A673 (cell line): ENCODE data around the gene MAST4. TPM values are rescaled to one million over a fixed set of nuclear protein-coding genes. Genes with fewer than 3 reads are reported as not detected.
A peak's percentile ranks its signal among the peaks of the same experiment; 100 is the strongest.

Experiments
- BruUV-seq: library from RNA; stranded (reverse); fragments of 400-500 nt; replicated peaks from 2 replicates; lab custom pipeline; 2021; lab: Mats Ljungman, UMichigan
- CTCF ChIA-PET: fragments of 300-600 bp; sonication (Branson Sonifier 250); formaldehyde crosslinking; loops from one replicate; lab custom pipeline; 2022; ENCODE audit warnings: antibody characterized with exemption; lab: Charles Lee
- POLR2A ChIA-PET: fragments of 300-600 bp; sonication (Branson Sonifier 250); formaldehyde crosslinking; loops from one replicate; lab custom pipeline; 2022; ENCODE audit warnings: antibody characterized with exemption; ENCODE audit not compliant: low non-redundant PET; lab: Charles Lee
- DNase-seq: peaks from one replicate; pipeline ENCODE4 v3.0.0-alpha.2; 2015; ENCODE audit warnings: low spot score
- H3K27ac ChIP-seq: fragments of 200-600 bp; sonication (generic); 2 replicates; pipeline ENCODE4 v1.5.1; 2016; ENCODE audit warnings: mixed run types, low read depth, mild to moderate bottlenecking, mixed read lengths, antibody characterized with exemption, low read length; ENCODE audit not compliant: poor library complexity, severe bottlenecking
- H3K27me3 ChIP-seq: fragments of 200-600 bp; sonication (generic); replicated peaks from 2 replicates; pipeline ENCODE4 v1.6.1; 2017; ENCODE audit warnings: mixed run types, low read depth, mild to moderate bottlenecking, mixed read lengths, antibody characterized with exemption, low read length; ENCODE audit not compliant: insufficient read depth, poor library complexity
- H3K36me3 ChIP-seq: fragments of 200-600 bp; sonication (generic); 2 replicates; pipeline ENCODE4 v1.6.1; 2016; ENCODE audit warnings: mixed run types, mild to moderate bottlenecking, mixed read lengths, antibody characterized with exemption, low read length; ENCODE audit not compliant: insufficient read depth, poor library complexity, severe bottlenecking
- H3K4me1 ChIP-seq: fragments of 200-600 bp; sonication (generic); 2 replicates; pipeline ENCODE4 v1.6.1; 2017; ENCODE audit warnings: mixed run types, mild to moderate bottlenecking, mixed read lengths, antibody characterized with exemption, low read length; ENCODE audit not compliant: insufficient read depth, poor library complexity, severe bottlenecking
- H3K4me3 ChIP-seq: fragments of 200-600 bp; sonication (generic); 2 replicates; pipeline ENCODE4 v1.5.1; 2016; ENCODE audit warnings: low read depth, mixed run types, mild to moderate bottlenecking, mixed read lengths, low read length; ENCODE audit not compliant: poor library complexity, severe bottlenecking
- H3K9me3 ChIP-seq: fragments of 200-600 bp; sonication (generic); 2 replicates; pipeline ENCODE4 v1.6.1; 2016; ENCODE audit warnings: mixed run types, low read depth, mild to moderate bottlenecking, mixed read lengths, antibody characterized with exemption, low read length; ENCODE audit not compliant: poor library complexity, severe bottlenecking
- CTCF ChIP-seq: fragments of 300-800, 200-600 bp; sonication (generic); conservative IDR thresholded peaks from 2 replicates; pipeline ENCODE4 v1.5.1; 2017; ENCODE audit warnings: low read depth, mild to moderate bottlenecking, antibody characterized with exemption, low read length, moderate library complexity, mixed read lengths
- EZH2 ChIP-seq: fragments of 200-600 bp; sonication (generic); IDR thresholded peaks from 2 replicates; pipeline ENCODE4 v1.6.1; 2017; ENCODE audit warnings: borderline replicate concordance, low read depth, mild to moderate bottlenecking, mixed read lengths, antibody characterized with exemption, low read length; ENCODE audit not compliant: poor library complexity, severe bottlenecking
- intact Hi-C: fragments of 100-400 bp; cut with micrococcal nuclease; formaldehyde crosslinking; loops from one replicate; pipeline ENCODE4 v1.10.0; 2022; ENCODE audit not compliant: unreplicated experiment
- total RNA-seq: library from RNA; stranded (reverse); gene quantifications from 2 replicates; pipeline ENCODE4 v1.2.3, GENCODE V29; 2021

MAST4 gene
- total RNA-seq, 1 experiment from 2014 or later: 4.5 TPM

DNA sequence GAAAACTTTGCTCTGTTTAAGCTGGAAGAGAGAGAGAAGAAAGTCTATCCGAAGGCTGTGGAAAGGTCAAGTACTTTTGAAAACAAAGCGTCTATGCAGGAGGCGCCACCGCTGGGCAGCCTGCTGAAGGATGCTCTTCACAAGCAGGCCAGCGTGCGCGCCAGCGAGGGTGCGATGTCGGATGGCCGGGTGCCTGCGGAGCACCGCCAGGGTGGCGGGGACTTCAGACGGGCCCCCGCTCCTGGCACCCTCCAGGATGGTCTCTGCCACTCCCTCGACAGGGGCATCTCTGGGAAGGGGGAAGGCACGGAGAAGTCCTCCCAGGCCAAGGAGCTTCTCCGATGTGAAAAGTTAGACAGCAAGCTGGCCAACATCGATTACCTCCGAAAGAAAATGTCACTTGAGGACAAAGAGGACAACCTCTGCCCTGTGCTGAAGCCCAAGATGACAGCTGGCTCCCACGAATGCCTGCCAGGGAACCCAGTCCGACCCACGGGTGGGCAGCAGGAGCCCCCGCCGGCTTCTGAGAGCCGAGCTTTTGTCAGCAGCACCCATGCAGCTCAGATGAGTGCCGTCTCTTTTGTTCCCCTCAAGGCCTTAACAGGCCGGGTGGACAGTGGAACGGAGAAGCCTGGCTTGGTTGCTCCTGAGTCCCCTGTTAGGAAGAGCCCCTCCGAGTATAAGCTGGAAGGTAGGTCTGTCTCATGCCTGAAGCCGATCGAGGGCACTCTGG is 567.8 kb downstream of the MAST4 start:
- no peak overlapping the region for H3K4me3 ChIP-seq
- POLR2A ChIA-PET: no interaction called here
- no peak for DNase-seq
- H3K36me3 ChIP-seq: no peaks in the 10 kb centered on the region
- H3K27me3 ChIP-seq: no peaks in the 10 kb centered on the region
- no TSS peak for BruUV-seq
- TF ChIP-seq CTCF (no peak), EZH2 (no peak)
- peaks cover 17% of the 10 kb centered on the region for H3K4me1 ChIP-seq
- no peaks in the 10 kb centered on the region for H3K9me3 ChIP-seq
- intact Hi-C loops: no loop called here
- CTCF ChIA-PET: interaction anchor here (0.6 kb wide), 1 partner anchor 1108 kb away, joined by 3 read pairs; no protein-coding TSS in a partner anchor
- H3K27ac ChIP-seq: no peak overlapping the region

- CTCF ChIA-PET: no interaction called here
- POLR2A ChIA-PET: no interaction called here
- no TSS peak for BruUV-seq
- Histone ChIP-seq H3K36me3 (no peaks in the 10 kb centered on the region), H3K4me3 (no peak overlapping the region), H3K4me1 (peaks cover 11% of the 10 kb centered on the region), H3K9me3 (no peaks in the 10 kb centered on the region), H3K27ac (no peak overlapping the region), H3K27me3 (no peaks in the 10 kb centered on the region)
- no peak for DNase-seq
- intact Hi-C loops: no loop called here
- no peak for TF ChIP-seq CTCF
- no peak for TF ChIP-seq EZH2
Observed at GRCh38 chr5:67164856-67165525, 568.8 kb downstream of the MAST4 start.

DNA sequence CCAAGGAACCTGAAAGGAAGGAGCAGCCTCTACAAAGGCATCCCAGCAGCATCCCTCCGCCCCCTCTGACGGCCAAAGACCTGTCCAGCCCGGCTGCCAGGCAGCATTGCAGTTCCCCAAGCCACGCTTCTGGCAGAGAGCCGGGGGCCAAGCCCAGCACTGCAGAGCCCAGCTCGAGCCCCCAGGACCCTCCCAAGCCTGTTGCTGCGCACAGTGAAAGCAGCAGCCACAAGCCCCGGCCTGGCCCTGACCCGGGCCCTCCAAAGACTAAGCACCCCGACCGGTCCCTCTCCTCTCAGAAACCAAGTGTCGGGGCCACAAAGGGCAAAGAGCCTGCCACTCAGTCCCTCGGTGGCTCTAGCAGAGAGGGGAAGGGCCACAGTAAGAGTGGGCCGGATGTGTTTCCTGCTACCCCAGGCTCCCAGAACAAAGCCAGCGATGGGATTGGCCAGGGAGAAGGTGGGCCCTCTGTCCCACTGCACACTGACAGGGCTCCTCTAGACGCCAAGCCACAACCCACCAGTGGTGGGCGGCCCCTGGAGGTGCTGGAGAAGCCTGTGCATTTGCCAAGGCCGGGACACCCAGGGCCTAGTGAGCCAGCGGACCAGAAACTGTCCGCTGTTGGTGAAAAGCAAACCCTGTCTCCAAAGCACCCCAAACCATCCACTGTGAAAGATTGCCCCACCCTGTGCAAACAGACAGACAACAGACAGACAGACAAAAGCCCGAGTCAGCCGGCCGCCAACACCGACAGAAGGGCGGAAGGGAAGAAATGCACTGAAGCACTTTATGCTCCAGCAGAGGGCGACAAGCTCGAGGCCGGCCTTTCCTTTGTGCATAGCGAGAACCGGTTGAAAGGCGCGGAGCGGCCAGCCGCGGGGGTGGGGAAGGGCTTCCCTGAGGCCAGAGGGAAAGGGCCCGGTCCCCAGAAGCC is 569.6 kb downstream of the MAST4 start:
- POLR2A ChIA-PET: no interaction called here
- no peak overlapping the region for H3K4me3 ChIP-seq
- no peaks in the 10 kb centered on the region for H3K36me3 ChIP-seq
- H3K9me3 ChIP-seq: no peaks in the 10 kb centered on the region
- H3K4me1 ChIP-seq: peaks cover 4% of the 10 kb centered on the region
- no TSS peak for BruUV-seq
- intact Hi-C loops: no loop called here
- DNase-seq: peak; percentile 21
- H3K27ac ChIP-seq: no peak overlapping the region
- TF ChIP-seq CTCF (peak; percentile 51), EZH2 (no peak)
- no peaks in the 10 kb centered on the region for H3K27me3 ChIP-seq
- CTCF ChIA-PET: no interaction called here
